Skeletal muscle satellite cell (primary cell): Measurements from ENCODE around the gene KHDC4.
"Not testable (repeated sequence)": the region's sequence is repeated elsewhere in the genome, so short reads cannot be mapped to it uniquely, and the experiment has no call there.

Experiments used
- H3K27me3 ChIP-seq: 2 replicates; pipeline ENCODE4 v1.7.0; 2013; ENCODE audit warnings: low read length; ENCODE audit not compliant: control insufficient read depth, insufficient read depth
- H3K36me3 ChIP-seq: 2 replicates; pipeline ENCODE4 v1.7.0; 2013; ENCODE audit warnings: mild to moderate bottlenecking, control low read depth, low read length; ENCODE audit not compliant: insufficient read depth
- H3K4me1 ChIP-seq: 2 replicates; pipeline ENCODE4 v1.7.0; 2013; ENCODE audit warnings: low read length; ENCODE audit not compliant: control insufficient read depth, insufficient read depth
- H3K4me2 ChIP-seq: 2 replicates; pipeline ENCODE4 v1.7.0; 2013; ENCODE audit warnings: mild to moderate bottlenecking, low read length
- H3K4me3 ChIP-seq: 2 replicates; pipeline ENCODE4 v1.7.0; 2013; ENCODE audit warnings: low read length
- H3K9ac ChIP-seq: 2 replicates; pipeline ENCODE4 v1.7.0; 2013; ENCODE audit warnings: mild to moderate bottlenecking, low read depth, low read length, moderate library complexity
- H3K9me3 ChIP-seq: replicated peaks from 2 replicates; pipeline ENCODE4 v1.7.0; 2013; ENCODE audit warnings: mild to moderate bottlenecking, control low read depth, low read length

The KHDC4 gene

GRCh38 chr1:155912056-155912536, 22.1 kb downstream of the KHDC4 start:
- peak overlapping the region; percentile 89 for H3K9ac ChIP-seq
- H3K9me3 ChIP-seq, result no peaks in the 10 kb centered on the region
- H3K36me3 ChIP-seq, result peaks cover 67% of the 10 kb centered on the region
- peaks cover 16% of the 10 kb centered on the region for H3K4me1 ChIP-seq
- H3K27me3 ChIP-seq, result no peaks in the 10 kb centered on the region
- H3K4me2 ChIP-seq, result peak overlapping the region; percentile 90
- H3K4me3 ChIP-seq, result no peak overlapping the region

GRCh38 chr1:155911156-155912055, 22.8 kb downstream of the KHDC4 start, which contains the start of gene RIT1:
Gene RIT1, minus strand, starts transcription at chr1:155911349. Its CDS starts 588 bp downstream, at chr1:155910761.
- peaks cover 16% of the 10 kb centered on the region for H3K4me1 ChIP-seq
- H3K4me3 ChIP-seq, result peak within 1 kb of the TSS; percentile 83
- H3K9ac ChIP-seq, result peak within 1 kb of the TSS; percentile 89
- peaks cover 66% of the 10 kb centered on the region for H3K36me3 ChIP-seq
- peak within 1 kb of the TSS; percentile 90 for H3K4me2 ChIP-seq
- H3K9me3 ChIP-seq, result no peaks in the 10 kb centered on the region
- H3K27me3 ChIP-seq, result no peaks in the 10 kb centered on the region

- Histone ChIP-seq H3K9ac (peak overlapping the region; percentile 89), H3K27me3 (no peaks in the 10 kb centered on the region), H3K36me3 (peaks cover 65% of the 10 kb centered on the region)
Observed at GRCh38 chr1:155910621-155911121, 23.5 kb downstream of the KHDC4 start.

DNA sequence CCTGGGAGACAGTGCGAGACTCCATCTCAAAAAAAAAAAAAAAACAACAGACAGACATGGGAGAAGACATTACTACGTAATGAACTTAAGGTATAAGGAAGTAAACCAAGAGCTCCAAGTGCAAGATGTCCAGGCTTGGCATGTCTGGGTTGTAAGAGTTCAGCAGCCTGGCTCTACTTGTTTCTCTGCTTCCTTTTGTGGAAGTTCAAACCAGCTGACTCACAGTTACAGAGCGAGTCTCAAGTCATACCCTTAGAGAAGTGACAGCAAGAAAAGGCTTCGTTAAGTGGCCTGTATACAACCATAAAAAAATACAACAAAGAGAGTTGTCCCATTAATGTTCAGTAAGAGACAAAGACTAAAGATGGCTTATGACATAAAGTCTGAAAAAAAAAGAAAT, 24.3 kb downstream of the KHDC4 start:
- Histone ChIP-seq H3K4me3 (peak overlapping the region; percentile 83), H3K9me3 (no peaks in the 10 kb centered on the region), H3K4me1 (peaks cover 16% of the 10 kb centered on the region), H3K36me3 (peaks cover 65% of the 10 kb centered on the region), H3K4me2 (peak overlapping the region; percentile 90), H3K27me3 (no peaks in the 10 kb centered on the region), H3K9ac (peak overlapping the region; percentile 89)

More at GRCh38 chr1:155910621-155911121, 23.5 kb downstream of the KHDC4 start:
- Histone ChIP-seq H3K4me2 (peak overlapping the region; percentile 90), H3K9me3 (no peaks in the 10 kb centered on the region), H3K4me1 (peaks cover 16% of the 10 kb centered on the region), H3K4me3 (peak overlapping the region; percentile 83)

DNA sequence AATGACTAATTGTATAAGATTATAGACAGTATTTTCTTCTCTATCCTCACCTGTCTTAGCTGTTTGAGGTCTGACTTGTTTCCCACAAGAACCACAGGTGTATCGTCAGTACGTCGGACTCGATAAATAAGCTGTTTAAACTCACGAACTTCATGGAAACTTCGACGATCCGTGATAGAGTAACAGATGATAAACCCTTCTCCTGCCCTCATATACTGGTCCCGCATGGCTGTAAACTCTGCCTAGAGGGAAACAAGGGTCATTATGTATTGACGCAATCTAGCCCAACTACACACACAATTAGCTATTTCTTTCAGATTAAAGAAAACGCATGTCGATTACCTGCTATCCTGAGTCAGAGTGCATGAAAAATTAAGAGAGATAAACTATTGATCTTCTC, 30.0 kb downstream of the KHDC4 start:
- no peak overlapping the region for H3K4me3 ChIP-seq
- H3K4me1 ChIP-seq, result no peaks in the 10 kb centered on the region
- H3K36me3 ChIP-seq, result peaks cover 67% of the 10 kb centered on the region
- no peak overlapping the region for H3K9ac ChIP-seq
- no peak overlapping the region for H3K4me2 ChIP-seq
- H3K27me3 ChIP-seq, result no peaks in the 10 kb centered on the region
- H3K9me3 ChIP-seq, result no peaks in the 10 kb centered on the region

DNA sequence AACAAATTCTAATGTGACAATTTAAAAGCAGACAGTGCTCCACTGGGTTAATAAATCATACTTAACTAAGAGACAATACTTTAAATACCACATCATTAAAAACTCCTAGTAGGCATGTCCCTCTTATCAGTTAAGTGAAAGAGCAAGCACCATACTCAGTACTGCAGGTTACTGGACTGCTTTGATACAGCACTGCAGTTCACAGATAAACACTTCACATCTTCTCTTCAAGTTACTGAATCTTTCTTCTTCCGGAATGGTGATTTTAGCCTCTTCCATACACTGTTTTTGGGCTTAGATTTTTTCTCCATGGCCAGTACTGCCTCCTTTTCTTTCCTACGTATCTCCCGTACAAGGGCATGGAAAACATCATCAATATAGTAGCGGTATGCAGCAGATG, 34.1 kb downstream of the KHDC4 start:
- H3K36me3 ChIP-seq, result peaks cover 69% of the 10 kb centered on the region
- no peak overlapping the region for H3K4me3 ChIP-seq
- H3K4me1 ChIP-seq, result no peaks in the 10 kb centered on the region
- H3K9me3 ChIP-seq, result no peaks in the 10 kb centered on the region
- H3K4me2 ChIP-seq, result no peak overlapping the region
- no peak overlapping the region for H3K9ac ChIP-seq
- no peaks in the 10 kb centered on the region for H3K27me3 ChIP-seq

GRCh38 chr1:155899683-155900082, 34.5 kb downstream of the KHDC4 start:
- H3K4me3 ChIP-seq, result no peak overlapping the region
- H3K4me1 ChIP-seq, result no peaks in the 10 kb centered on the region
- no peaks in the 10 kb centered on the region for H3K9me3 ChIP-seq
- H3K9ac ChIP-seq, result no peak overlapping the region
- no peaks in the 10 kb centered on the region for H3K27me3 ChIP-seq
- no peak overlapping the region for H3K4me2 ChIP-seq
- H3K36me3 ChIP-seq, result peaks cover 64% of the 10 kb centered on the region

DNA sequence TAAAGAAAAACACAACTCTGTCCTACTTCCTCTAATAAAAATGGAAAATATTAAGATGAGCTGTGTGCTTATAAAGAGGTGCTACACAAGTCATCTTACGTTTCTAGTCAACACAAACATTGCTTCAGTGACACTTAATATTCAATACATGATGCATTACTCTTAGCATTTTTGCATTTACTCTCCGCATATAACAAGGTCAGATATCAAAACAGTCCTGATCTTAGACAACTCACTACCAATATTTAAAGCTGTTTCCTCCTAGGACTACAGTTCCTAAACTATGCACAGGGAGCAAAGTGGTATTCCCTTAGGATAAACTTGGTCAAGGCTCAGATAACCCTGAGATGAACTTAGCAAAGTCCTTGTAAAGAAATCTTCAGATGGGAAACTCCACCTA, 35.3 kb downstream of the KHDC4 start:
- H3K36me3 ChIP-seq, result peaks cover 56% of the 10 kb centered on the region
- H3K4me3 ChIP-seq, result no peak overlapping the region

GRCh38 chr1:155897746-155898145, 36.5 kb downstream of the KHDC4 start:
- H3K36me3 ChIP-seq, result peaks cover 51% of the 10 kb centered on the region
- H3K4me1 ChIP-seq, result peaks cover 15% of the 10 kb centered on the region
- no peak overlapping the region for H3K4me2 ChIP-seq
- no peaks in the 10 kb centered on the region for H3K9me3 ChIP-seq
- H3K4me3 ChIP-seq, result no peak overlapping the region
- no peak overlapping the region for H3K9ac ChIP-seq
- H3K27me3 ChIP-seq, result no peaks in the 10 kb centered on the region

More for the DNA sequence above, 35.3 kb downstream of the KHDC4 start:
- Histone ChIP-seq H3K4me1 (peaks cover 4% of the 10 kb centered on the region), H3K9ac (no peak overlapping the region), H3K4me2 (no peak overlapping the region), H3K27me3 (no peaks in the 10 kb centered on the region), H3K9me3 (no peaks in the 10 kb centered on the region)

DNA sequence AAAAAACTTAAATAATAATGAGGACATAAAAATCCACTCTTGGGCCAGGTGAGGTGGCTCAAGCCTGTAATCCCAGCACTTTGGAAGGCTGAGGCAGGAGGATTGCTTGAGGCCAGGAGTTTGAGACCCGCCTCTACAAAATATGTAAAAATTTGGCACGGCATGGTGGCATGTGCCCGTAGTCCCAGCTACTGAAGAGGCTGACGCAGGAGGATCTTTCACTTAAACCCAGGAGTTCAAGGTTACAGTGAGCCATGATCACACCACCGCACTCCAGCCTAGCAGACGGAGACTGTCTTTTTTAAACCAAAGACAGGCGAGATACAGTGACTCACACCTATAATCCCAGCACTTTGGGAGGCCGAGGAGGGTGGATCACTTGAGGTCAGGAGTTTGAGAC, 37.7 kb downstream of the KHDC4 start:
- not testable (repeated sequence) for H3K4me3 ChIP-seq, H3K27me3 ChIP-seq, H3K9ac ChIP-seq, H3K9me3 ChIP-seq, H3K4me2 ChIP-seq
- Histone ChIP-seq H3K36me3 (peaks cover 48% of the 10 kb centered on the region), H3K4me1 (peaks cover 20% of the 10 kb centered on the region)

GRCh38 chr1:155895617-155896016, 38.6 kb downstream of the KHDC4 start:
- Histone ChIP-seq H3K4me1 (peaks cover 20% of the 10 kb centered on the region), H3K36me3 (peaks cover 39% of the 10 kb centered on the region)
- not testable (repeated sequence) for H3K4me2 ChIP-seq, H3K27me3 ChIP-seq, H3K4me3 ChIP-seq, H3K9me3 ChIP-seq, H3K9ac ChIP-seq
